Measurements from ENCODE around the gene IZUMO2. TPM values are rescaled to one million over a fixed set of nuclear protein-coding genes. Genes with fewer than 3 reads are reported as not detected.

Gene IZUMO2
- total and polyA plus RNA-seq, 4 donors, result 0.18 to 0.46 TPM; not detected in 2

DNA sequence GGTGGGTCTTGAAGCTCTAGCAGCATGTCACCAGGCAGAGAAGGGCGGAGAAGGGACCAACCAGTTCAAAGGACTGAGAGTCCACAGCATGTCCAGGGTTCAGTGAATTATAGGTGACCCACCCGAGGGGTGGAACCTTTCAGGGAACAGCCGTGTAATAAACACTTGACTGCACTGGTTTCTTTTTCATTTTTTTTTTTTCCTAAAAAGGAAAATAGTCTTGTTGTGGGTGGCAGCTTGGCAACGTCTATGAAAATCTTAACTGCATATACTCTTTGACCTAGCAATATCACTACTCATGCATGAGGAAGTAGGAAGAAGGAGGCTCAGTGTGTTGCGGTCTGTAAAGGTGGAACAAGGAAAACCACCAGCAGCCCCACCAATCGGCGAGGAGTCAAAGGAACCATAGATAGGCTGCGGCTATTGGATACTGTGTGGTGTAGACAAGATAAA lies 27.4 kb upstream of the IZUMO2 start:
- no peaks in the 10 kb centered on the region for H3K9me3 ChIP-seq (ENCODE audit: control insufficient read depth in 4 of 4, insufficient read depth in 3 of 4, low read length in 3 of 4)
- DNase-seq (peak in 2 of 3 donors; percentile 38 to 51), ATAC-seq (ENCODE audit: insufficient read depth, low FRiP score) (no peak)
- H3K9ac ChIP-seq (ENCODE audit: insufficient read depth in 1 of 2, low read length in 2 of 2), result no peak overlapping the region
- TF ChIP-seq, protein P1, sequence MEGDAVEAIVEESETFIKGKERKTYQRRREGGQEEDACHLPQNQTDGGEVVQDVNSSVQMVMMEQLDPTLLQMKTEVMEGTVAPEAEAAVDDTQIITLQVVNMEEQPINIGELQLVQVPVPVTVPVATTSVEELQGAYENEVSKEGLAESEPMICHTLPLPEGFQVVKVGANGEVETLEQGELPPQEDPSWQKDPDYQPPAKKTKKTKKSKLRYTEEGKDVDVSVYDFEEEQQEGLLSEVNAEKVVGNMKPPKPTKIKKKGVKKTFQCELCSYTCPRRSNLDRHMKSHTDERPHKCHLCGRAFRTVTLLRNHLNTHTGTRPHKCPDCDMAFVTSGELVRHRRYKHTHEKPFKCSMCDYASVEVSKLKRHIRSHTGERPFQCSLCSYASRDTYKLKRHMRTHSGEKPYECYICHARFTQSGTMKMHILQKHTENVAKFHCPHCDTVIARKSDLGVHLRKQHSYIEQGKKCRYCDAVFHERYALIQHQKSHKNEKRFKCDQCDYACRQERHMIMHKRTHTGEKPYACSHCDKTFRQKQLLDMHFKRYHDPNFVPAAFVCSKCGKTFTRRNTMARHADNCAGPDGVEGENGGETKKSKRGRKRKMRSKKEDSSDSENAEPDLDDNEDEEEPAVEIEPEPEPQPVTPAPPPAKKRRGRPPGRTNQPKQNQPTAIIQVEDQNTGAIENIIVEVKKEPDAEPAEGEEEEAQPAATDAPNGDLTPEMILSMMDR (IDR thresholded peaks at IDR 0.05; ENCODE audit: control extremely low read depth, extremely low read depth), result no peak
- no peaks in the 10 kb centered on the region for H3K27me3 ChIP-seq (ENCODE audit: control insufficient read depth in 3 of 3, insufficient read depth in 3 of 3, low read length in 2 of 3)
- H3K4me1 ChIP-seq (ENCODE audit: control insufficient read depth in 5 of 5, insufficient read depth in 5 of 5, low read length in 5 of 5), result peaks cover 0 to 13% (median 0%) of the 10 kb centered on the region in 5 donors
- no peak overlapping the region for H3K4me3 ChIP-seq
- no peak overlapping the region for H3K27ac ChIP-seq (ENCODE audit: low read depth in 1 of 2, low read length in 1 of 2)
- H3K36me3 ChIP-seq (ENCODE audit: control insufficient read depth in 4 of 4, insufficient read depth in 4 of 4, low read length in 4 of 4), result no peaks in the 10 kb centered on the region
- WGBS, 2 donors, result 55 to 69% methylated on average over 8 of the region's 8 CpGs

DNA sequence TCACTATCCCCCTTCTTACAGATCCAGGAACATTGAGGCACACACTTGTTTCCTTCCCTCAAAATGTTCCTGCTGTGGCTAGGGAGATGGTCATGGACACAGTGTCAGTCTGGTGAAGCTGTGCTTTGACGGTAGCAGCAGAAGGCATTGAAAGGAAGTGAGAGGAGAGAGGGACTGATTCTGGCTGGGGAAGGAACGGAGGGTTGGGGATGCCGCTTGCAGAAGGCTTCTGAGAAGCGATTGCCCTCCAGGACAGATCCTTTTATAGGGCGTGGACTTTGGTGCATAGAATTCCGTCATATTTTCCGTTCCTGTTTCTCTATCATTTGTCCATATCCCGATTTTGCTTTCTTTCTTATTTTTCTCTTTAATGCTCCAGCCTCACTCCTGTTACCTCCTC lies 26.2 kb upstream of the IZUMO2 start:
- no peaks in the 10 kb centered on the region for H3K9me3 ChIP-seq (ENCODE audit: control insufficient read depth in 4 of 4, insufficient read depth in 3 of 4, low read length in 3 of 4)
- no peaks in the 10 kb centered on the region for H3K27me3 ChIP-seq (ENCODE audit: control insufficient read depth in 3 of 3, insufficient read depth in 3 of 3, low read length in 2 of 3)
- DNase-seq (no peak), ATAC-seq (ENCODE audit: insufficient read depth, low FRiP score) (no peak)
- 67 to 80% methylated on average over 8 of the region's 8 CpGs for WGBS, 2 donors
- no peaks in the 10 kb centered on the region for H3K36me3 ChIP-seq (ENCODE audit: control insufficient read depth in 4 of 4, insufficient read depth in 4 of 4, low read length in 4 of 4)
- peaks cover 0 to 13% (median 0%) of the 10 kb centered on the region in 5 donors for H3K4me1 ChIP-seq (ENCODE audit: control insufficient read depth in 5 of 5, insufficient read depth in 5 of 5, low read length in 5 of 5)
- no peak overlapping the region for H3K4me3 ChIP-seq
- H3K9ac ChIP-seq (ENCODE audit: insufficient read depth in 1 of 2, low read length in 2 of 2), result no peak overlapping the region
- TF ChIP-seq, protein P1 (IDR thresholded peaks at IDR 0.05; ENCODE audit: control extremely low read depth, extremely low read depth), result no peak
- no peak overlapping the region for H3K27ac ChIP-seq (ENCODE audit: low read depth in 1 of 2, low read length in 1 of 2)

DNA sequence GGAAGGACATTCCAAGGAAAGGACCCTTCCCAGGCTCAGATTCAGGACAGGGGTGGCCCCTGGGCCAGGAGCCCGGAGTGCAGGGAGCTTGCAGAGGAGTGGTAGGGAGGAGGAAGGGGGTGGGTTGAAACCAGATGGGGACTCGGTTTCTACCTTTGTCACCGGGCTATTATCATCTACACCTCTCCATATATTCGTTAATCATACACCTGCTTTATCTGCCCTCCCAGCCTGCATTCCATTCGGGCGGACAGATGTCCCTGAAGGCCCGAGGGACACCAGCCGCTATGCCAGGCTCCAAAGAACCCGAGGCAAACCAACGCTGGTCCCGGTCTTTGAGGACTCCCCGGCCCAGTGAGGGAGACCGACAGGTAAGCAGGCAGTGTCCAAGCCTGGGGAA lies 24.9 kb upstream of the IZUMO2 start:
- no peak overlapping the region for H3K27ac ChIP-seq (ENCODE audit: low read depth in 1 of 2, low read length in 1 of 2)
- H3K9ac ChIP-seq (ENCODE audit: insufficient read depth in 1 of 2, low read length in 2 of 2), result no peak overlapping the region
- no peaks in the 10 kb centered on the region for H3K36me3 ChIP-seq (ENCODE audit: control insufficient read depth in 4 of 4, insufficient read depth in 4 of 4, low read length in 4 of 4)
- no peak for DNase-seq
- H3K4me1 ChIP-seq (ENCODE audit: control insufficient read depth in 5 of 5, insufficient read depth in 5 of 5, low read length in 5 of 5), result peaks cover 0 to 17% (median 0%) of the 10 kb centered on the region in 5 donors
- WGBS, 2 donors, result 77 to 89% methylated on average over 13 of the region's 13 CpGs
- TF ChIP-seq, protein P1 (IDR thresholded peaks at IDR 0.05; ENCODE audit: control extremely low read depth, extremely low read depth), result no peak
- H3K27me3 ChIP-seq (ENCODE audit: control insufficient read depth in 3 of 3, insufficient read depth in 3 of 3, low read length in 2 of 3), result no peaks in the 10 kb centered on the region
- no peak overlapping the region for H3K4me3 ChIP-seq
- ATAC-seq (ENCODE audit: insufficient read depth, low FRiP score), result no peak
- H3K9me3 ChIP-seq (ENCODE audit: control insufficient read depth in 4 of 4, insufficient read depth in 3 of 4, low read length in 3 of 4), result no peaks in the 10 kb centered on the region

DNA sequence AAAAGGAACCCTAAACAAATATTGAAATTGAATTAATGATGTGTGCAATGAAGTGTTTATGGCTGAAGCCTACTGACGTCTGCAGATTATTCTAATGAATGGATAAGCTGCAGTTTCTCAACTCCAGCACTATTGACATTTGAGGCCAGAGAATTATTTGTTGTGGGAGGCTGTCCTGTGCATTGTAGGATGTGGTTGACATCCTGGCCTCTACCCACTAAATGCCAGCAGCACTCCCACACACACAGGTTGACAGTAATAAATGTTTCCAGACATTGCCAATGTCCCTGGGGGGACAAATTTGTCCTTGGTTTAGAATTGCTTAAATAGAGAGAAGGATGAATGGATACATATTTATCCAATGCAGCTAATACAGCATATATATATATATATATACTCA lies 21.1 kb upstream of the IZUMO2 start:
- Histone ChIP-seq H3K9ac (ENCODE audit: insufficient read depth in 1 of 2, low read length in 2 of 2) (no peak overlapping the region), H3K9me3 (ENCODE audit: control insufficient read depth in 4 of 4, insufficient read depth in 3 of 4, low read length in 3 of 4) (peaks cover 0 to 2% (median 0%) of the 10 kb centered on the region in 4 donors), H3K36me3 (ENCODE audit: control insufficient read depth in 4 of 4, insufficient read depth in 4 of 4, low read length in 4 of 4) (no peaks in the 10 kb centered on the region), H3K27me3 (ENCODE audit: control insufficient read depth in 3 of 3, insufficient read depth in 3 of 3, low read length in 2 of 3) (no peaks in the 10 kb centered on the region), H3K27ac (ENCODE audit: low read depth in 1 of 2, low read length in 1 of 2) (no peak overlapping the region), H3K4me3 (no peak overlapping the region), H3K4me1 (ENCODE audit: control insufficient read depth in 5 of 5, insufficient read depth in 5 of 5, low read length in 5 of 5) (peaks cover 0 to 4% (median 0%) of the 10 kb centered on the region in 5 donors)
- no peak for DNase-seq
- no peak for ATAC-seq (ENCODE audit: insufficient read depth, low FRiP score)
- WGBS, 2 donors, result 31 to 39% methylated on average over 1 of the region's 1 CpG
- TF ChIP-seq, protein P1 (IDR thresholded peaks at IDR 0.05; ENCODE audit: control extremely low read depth, extremely low read depth), result no peak
